GM21526 (cell line): Measurements from ENCODE around the gene CUL3.
"Not testable (repeated sequence)": the region's sequence is repeated elsewhere in the genome, so short reads cannot be mapped to it uniquely, and the experiment has no call there.

ENCODE experiments used
- ATAC-seq: cut with Tn5 transposase; IDR thresholded peaks from one replicate; pipeline ENCODE4 v1.9.1; 2021; ENCODE audit warnings: moderate library complexity; ENCODE audit not compliant: unreplicated experiment, low FRiP score

The CUL3 gene

DNA sequence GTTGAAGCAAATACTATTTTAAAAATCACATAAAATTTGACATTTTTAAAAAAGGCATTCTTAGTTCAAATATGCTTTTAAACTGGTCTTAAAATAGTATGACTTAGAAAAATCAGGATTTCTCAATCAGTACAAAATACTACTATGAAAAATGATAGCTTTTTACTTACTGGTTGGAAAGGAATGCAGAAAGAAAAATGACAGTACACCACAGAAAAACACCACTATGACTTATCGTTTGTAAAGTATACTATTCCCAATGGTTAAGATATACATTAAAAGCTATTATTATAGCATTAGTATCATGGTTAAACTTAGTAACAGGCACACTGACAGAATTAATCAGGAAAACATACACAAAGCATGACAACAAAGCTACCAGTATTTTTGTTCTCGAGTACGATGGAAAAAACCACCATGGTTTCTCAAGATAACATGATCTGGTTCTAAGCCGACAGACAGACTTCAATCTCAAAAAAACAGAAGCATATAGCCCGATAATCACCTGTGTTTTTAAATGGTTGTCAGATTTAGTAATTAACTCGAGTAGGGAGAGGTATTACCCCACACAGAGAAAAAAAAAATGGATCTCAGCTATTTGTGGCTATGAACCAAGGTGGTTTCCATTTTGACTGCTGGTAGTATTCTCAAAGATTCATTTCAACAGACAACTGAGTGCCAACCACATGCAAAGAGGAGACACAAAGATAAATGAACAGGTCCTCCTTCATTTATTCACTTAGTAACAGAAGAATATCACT lies 39.1 kb downstream of the CUL3 start:
- ATAC-seq: no peak

DNA sequence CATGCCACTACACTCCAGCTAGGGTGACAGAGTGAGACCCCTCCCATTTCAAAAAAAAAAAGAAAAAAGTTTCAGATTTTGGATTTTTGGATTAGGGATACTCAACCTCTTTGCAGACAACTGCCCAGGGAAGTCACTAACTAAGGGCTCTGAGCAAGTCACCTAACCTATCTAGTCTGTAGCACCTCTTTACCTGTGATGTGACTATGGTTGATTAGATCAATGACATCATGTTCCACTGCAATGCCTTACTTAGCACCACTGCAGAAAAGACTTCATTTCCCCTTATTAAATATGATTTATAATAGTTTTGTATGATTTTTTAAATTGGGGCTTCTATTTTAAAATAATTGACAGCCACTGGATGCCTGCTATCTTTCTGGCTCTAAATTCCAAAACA lies 41.2 kb downstream of the CUL3 start:
- ATAC-seq: no peak

DNA sequence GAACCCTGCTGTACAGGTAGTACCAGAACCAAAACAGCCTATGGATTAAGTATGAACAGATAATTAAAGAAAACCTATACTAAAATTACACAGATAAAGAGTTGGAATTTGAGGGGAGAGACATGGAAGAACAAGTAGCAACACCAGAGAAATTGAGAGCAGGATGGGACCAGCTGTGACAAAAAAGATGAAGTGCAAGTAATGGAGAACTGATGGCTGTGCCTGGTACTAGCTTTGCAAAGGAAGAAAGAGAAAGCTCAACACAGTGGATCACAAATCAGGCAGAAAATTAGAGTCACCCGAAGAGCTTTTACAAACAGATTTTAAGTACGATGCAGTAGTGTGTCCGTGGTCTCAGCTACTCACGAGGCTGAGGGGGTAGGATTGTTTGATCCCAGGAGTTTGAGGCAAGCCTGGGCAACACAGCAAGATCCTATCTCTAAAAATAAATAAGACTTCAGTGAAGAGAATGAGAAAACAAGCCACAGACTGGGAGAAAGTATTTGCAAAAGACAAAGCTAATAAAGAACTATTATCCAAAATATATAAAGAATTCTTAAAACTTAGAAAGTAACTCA lies 46.5 kb downstream of the CUL3 start:
- no peak for ATAC-seq

DNA sequence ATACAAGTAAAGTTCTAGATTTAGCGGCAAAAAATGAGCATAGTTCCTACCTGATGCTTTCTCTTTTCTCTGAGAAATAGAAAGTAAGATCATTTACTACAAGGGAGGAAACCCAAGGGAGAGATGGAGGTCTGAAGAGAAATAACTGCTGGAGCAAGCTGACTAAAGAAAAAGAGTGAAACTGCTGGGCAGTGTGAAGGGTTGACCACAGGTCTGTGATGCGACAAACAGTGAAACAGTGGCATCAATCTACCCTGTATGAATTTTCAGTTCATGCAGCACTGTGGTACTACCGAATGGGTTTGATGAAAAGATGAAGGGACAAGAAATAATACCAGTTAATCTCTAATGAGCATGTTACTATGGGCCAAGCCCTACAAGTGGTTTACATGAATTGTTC lies 52.2 kb downstream of the CUL3 start:
- ATAC-seq: no peak

DNA sequence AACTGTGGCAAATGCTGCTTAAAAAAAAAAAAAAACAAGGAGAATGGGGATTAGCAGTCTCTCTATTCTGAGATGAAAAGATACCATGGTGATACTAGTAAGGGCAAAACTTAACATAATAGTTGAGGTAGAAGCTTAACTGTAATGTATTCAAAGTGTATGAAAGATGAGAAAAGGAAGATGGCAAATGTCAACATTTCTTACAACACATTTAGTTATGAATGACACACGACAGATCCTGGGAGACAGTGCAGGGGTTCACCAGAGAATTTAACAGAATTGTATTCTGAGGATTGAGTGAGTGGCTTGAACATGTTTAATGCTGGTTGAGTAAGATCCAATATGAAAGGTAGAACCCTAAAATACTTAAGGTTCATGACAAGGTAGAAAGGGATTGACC lies 52.7 kb downstream of the CUL3 start:
- ATAC-seq: no peak

DNA sequence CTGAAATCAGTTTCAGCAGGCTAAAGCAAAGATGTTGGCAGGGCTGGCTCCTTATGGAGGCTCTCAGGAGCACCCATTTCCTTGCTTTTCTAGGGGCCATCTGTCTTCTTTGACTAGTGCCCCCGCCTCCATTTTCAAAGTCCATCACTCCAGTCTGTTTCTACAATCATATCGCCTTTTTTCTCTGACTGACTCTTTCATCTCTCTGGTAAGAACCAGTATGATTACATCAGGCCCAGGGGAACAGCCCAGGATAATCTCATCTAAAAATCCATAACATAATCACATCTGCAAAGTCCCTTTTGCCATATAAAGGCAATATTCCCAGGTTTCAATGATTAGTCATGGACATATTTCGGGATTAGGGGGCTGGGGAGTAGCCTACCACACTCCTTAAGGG lies 57.0 kb downstream of the CUL3 start:
- ATAC-seq: no peak

DNA sequence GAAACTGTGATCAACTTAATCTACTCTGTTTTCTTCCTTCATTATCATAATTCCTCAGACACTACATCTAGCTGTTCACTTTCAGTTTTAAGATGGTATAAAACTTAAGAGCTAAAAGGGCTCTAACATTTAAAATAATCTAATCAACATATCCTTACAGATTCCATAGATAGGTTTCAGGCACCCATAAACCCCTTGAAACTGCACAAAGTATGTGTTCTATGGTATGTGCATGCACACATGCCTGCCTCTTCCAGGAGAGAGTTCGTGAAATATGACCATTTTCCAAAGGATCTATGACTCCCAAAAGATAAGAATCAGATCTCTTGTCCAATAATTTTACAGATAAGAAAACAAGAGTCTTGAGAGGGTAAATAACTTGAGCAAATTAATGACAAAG lies 59.4 kb downstream of the CUL3 start:
- no peak for ATAC-seq

DNA sequence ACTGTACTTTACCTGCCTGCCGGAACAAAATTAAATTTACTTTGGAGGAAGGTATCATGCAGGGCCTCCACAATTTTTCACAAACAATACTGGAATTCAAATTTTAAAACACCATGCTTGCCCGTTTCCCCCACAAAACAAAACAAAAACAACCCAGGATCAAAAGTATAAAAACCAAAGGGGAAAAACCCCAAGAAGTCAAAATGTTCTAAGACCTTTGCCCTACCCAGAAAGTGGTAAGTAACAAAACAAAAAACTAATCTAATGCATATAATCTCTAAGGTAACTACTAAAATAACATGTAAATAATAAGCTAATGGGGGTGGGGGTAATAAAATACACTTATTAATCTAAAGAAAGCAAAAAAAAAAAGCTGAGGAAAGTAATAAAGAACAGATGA lies 60.5 kb downstream of the CUL3 start:
- ATAC-seq: no peak

DNA sequence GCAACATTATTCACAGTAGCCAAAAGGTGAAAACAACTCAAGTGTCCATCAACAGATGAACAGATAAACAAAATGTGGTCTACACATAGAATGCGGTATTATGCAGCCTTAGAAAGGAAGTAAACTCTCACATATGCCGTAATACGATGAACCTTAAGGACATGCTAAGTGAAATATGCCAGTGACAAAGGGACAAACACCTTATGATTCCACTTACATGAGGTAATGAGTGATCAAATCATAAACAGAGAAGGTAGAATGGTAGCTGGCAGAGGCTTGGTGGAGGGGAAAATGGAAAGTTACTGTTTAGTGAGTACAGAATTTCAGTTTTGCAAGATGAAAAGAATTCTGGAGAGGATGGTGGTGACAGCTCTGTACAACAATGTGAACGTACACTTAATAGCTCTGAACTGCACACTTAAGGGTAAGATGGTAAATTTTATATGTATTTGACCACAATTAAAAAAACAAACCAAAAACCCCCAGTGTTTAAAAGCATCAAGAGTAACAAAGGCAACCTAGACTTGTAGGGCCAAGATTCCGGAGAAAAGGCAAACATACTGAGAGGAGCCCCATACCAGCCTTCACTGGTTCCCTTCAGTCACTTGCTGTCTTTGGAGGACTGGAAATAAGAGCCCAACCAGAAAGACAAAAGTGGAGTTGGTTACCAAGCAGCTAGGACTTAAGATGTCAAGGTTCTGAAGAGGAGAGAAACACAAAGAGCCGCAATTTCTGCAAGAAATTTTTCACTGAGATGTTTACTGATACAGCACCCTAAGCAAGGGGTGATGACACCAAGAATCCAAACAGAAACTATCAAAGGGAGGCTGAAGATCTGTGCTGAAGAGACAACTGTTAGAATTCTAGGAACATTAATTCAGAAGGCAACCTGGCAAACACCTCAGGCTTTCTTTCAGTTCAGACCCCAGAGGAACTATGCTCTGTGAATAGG lies 61.3 kb downstream of the CUL3 start:
- peak; percentile 24 for ATAC-seq

DNA sequence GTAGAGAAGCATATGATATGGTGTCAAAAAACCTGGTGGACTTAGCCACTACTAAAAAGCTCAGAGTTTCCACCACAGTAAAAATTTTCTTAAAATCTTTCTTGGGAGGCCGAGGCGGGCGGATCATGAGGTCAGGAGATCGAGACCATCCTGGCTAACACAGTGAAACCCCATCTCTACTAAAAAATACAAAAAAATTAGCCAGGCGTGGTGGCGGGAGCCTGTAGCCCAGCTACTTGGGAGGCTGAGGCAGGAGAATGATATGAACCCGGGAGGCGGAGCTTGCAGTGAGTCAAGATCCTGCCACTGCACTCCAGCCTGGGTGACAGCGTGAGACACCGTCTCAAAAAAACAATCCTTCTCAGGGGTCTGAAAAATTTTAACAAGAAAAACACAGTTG lies 62.7 kb downstream of the CUL3 start:
- ATAC-seq: not testable (repeated sequence)

DNA sequence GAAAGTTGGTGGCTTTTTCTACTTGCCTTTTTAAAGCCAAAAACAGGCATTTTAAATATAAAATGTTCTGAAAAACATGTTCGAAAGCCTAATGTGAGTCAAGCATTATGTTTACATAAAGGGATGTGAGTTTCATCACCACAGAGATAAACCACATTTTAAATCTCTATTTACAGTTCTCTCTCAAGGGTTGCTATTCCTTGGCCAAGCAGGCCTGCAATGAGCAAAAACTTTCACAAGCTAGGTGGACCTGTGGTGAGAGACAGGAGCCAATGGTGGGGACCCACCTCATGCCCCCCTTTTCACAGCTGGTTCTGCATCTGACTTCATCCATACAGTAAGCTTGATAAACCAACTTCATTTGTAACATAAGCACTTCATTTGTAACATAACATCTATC lies 65.1 kb downstream of the CUL3 start:
- ATAC-seq: peak; percentile 60

DNA sequence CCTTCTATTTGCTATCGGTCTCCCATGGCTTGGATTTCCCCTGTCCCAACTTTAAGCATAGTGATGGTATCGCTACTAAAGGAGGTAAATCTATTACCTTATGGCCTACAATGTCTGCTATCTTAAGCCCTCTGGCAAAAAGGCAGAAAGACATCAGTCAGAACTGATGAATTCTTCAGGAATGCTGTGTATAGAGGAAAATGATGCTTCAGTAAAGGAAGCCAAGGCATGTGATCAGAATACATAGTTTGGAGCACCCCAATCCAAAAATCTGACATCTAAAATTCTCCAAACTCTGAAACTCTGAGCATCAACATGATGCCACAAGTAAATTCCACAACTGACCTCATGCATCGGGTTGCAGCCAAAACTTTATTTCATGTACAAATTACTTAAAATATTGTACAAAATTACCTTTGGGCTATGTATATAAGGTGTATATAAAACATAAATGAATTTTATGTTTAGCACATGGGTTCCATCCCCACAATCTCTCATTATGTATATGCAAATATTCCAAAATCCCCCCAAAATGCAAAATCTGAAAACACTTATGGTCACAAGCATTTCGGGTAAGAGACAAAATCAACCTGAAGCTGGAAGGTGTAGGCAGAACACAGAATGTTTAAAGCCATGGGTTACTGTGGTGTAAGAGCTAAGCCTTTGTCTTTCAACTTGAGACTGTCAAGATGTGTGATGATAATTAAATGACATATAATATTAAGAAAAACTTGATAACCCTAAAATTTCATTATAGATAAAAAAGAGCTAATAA lies 66.2 kb downstream of the CUL3 start:
- no peak for ATAC-seq

DNA sequence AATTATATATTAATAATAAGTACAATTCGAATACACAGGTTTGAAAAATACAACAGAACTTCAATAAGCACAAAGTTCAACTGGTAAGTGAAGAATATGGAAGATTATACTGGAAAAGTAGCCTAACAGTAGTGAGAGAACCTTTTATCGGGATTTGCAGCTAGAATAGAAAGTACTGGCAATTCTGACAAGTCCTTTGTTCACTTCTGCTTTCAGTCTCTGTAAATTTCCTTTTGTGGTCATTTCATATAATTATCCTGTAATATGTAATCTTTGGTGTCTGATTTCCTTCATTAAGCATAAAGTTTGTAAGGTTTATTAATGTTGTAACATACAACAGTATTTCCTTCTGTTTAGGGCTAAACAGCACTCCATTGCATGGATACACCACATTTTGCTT lies 67.2 kb downstream of the CUL3 start:
- ATAC-seq: no peak

DNA sequence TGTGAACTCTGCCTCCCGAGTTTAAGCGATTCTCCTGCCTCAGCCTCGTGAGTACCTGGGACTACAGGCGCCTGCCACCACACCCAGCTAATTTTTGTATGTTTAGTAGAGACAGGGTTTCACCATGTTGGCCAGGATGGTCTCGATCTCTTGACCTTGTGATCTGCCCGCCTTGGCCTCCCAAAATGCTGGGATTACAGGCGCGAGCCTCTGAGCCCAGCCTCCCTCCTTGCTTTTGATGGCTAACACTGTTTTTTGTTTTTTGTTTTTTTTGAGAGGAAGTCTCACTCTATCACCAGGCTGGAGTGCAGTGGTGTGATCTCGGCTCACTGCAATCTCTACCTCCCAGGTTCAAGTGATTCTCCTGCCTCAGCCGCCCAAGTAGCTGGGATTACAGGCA lies 68.8 kb downstream of the CUL3 start:
- not testable (repeated sequence) for ATAC-seq

DNA sequence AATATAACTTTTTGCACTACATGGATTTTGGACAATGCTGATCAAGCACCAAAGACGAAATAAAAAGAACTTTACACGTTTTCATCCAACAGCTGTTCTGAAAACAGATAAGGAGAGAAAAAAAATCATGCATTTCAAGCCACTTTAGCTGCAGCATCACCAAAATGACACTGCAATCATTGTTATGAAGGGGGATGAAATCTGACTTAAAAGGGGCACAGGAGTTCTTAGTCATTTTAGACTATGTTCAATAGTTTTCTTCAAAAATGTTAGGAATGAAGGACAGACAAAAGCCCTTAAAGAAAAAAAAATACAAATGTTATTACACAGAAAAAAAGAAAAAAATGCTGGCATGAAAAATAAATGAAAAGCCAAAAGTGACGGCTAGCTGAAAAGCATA lies 71.2 kb downstream of the CUL3 start:
- no peak for ATAC-seq

DNA sequence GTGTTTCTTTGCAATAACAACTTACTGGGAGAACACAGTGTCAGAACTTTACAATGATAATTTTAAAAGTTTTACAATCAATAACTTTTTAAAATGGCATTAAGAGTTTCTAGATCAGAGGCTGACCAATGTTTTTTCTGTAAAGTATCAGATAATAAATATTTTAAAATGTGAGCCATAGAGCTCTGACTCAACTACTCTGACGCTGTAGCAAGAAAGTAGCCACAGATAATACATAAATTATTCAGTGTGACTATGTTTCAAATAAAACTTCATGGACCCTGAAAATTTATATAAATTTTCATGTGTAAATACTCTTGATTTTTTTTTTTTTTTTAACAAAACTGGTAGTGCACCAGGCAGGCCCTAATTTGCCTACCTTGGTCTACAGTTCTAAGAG lies 77.4 kb downstream of the CUL3 start:
- ATAC-seq: no peak

DNA sequence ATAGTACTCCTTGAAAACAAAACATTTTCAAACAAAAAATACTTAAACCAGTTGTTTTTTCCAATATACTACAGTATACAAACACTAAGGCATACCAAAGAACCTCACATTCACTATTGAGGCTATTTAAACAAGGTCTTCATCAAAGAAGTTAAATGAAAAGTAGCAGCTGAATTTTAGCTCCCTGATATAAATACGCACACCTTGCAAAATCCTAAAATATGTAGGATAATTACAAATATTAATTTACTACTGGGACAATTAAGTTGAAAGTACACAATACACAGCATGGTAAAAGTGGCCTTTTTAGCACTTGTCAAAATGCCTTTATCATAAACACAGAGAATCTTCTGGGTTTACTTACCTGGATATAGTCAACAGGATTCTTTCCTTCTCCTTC lies 78.7 kb downstream of the CUL3 start:
- ATAC-seq: no peak

DNA sequence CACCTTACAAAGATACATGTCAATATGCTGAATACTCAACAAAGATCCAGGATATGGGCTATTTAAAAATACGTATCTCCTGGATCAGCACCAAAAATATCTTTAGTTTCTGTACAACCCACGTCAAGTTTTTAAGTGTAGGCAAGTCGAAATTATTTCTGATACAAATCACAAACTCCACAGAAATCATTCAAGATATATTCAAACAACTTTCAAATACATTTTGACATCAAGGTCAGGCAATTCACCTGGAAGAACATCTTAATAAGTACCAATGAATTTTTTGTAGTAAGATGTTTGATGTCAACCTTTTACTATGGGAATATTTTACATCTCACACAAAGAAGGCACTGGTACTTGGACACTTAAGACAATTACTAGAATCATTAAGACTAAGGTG lies 86.2 kb downstream of the CUL3 start:
- ATAC-seq: no peak

DNA sequence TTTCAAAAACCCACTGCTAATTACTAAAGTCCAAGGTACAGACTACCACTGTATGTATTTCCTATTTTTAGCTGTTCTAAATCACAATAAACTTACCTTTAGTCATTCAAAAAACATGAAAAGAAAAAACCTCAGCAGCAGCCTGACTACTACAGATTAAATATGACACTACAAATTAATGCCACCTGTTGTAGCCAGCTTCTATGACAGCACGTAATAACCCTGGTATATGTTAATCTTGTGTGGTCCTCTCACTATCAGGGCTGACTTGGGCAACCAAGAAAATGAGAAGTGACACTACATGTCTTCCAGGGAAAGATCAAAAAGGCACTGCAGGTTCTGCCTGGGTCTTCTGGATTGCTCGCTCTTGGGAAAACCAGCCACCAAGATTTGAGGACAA lies 92.6 kb downstream of the CUL3 start:
- ATAC-seq: no peak

DNA sequence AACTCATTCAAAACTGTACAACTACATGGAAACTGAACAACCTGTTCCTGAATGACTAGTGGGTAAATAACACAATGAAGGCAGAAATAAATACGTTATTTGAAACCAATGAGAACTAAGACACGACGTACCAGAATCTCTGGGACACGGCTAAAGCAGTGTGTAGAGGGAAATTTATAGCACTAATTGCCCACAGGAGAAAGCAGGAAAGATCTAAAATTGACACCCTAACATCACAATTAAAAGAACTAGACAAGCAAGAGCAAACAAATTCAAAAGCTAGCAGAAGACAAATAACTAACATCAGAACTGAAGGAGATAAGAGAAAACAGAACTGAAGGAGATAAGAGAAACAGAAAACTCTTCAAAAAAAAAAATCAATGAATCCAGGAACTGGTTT lies 97.2 kb downstream of the CUL3 start:
- ATAC-seq: not testable (repeated sequence)
